ENCODE measurements around the gene FCN3.
A peak's percentile ranks its signal among the peaks of the same experiment; 100 is the strongest.

FCN3 gene

GRCh38 chr1:27359822-27360158, 14.8 kb downstream of the FCN3 start:
- ATAC-seq = no peak
- Mint-ChIP-seq H3K36me3 (peaks cover 35% of the 10 kb centered on the region), H3K9me3 (no peaks in the 10 kb centered on the region), H3K4me1 (peaks cover 52% of the 10 kb centered on the region), H3K27ac (peak overlapping the region; percentile 69), H3K4me3 (peak overlapping the region; percentile 86)
- no peak for DNase-seq (ENCODE audit: low spot score in 2 of 2)

GRCh38 chr1:27358928-27359313, 15.7 kb downstream of the FCN3 start:
- ATAC-seq (no peak), DNase-seq (ENCODE audit: low spot score in 2 of 2) (no peak)
- H3K36me3 Mint-ChIP-seq = peaks cover 38% of the 10 kb centered on the region
- peaks cover 43% of the 10 kb centered on the region for H3K4me1 Mint-ChIP-seq
- H3K27ac Mint-ChIP-seq = peak overlapping the region; percentile 69
- peak overlapping the region; percentile 86 for H3K4me3 Mint-ChIP-seq
- no peaks in the 10 kb centered on the region for H3K9me3 Mint-ChIP-seq

DNA sequence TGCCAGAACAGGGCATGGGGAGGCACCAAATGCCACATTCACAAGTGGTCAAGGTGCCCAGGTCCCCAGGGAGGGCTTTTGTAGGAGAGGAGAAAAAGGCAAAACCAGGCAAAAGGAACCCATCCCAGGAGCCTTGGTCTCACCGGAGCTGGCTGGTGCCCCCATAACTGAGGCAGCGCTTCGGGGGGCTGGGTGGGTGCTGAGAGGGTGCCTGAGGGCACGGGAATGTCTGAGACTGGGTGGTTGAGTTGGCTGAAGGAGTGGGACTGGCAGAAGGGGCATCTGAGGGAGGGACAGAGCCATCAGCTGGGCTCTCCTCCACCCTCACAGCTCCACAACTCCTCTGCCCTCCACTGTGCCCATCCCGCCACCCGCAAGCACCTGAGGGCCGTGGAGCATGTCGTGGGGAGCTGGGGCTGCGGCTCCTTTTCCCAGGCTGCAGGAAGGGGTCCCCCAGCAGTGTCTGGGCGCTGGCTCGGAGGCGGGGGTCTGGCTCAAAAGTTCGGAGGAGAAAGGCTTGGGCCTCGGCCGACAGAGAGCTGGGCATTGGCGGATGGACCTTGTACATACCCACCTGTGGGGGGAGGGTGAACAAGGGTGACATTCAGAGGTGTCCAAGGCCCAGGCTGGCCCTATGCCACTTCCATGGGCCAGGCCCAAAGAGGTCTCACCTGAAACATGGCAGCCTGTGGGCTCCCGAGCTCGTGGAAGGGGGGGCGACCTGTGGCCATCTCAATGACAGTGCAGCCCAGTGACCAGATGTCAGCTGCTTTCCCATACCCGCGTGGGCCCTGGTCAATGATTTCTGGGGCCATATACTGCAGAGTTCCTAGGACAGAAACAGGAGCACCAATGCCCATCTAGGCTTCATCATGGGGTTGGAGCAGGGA, 16.3 kb downstream of the FCN3 start:
- Mint-ChIP-seq H3K27ac (peak overlapping the region; percentile 83), H3K9me3 (no peaks in the 10 kb centered on the region), H3K4me3 (peak overlapping the region; percentile 86), H3K36me3 (peaks cover 43% of the 10 kb centered on the region), H3K4me1 (peaks cover 43% of the 10 kb centered on the region)
- ATAC-seq (no peak), DNase-seq (ENCODE audit: low spot score in 2 of 2) (no peak)

DNA sequence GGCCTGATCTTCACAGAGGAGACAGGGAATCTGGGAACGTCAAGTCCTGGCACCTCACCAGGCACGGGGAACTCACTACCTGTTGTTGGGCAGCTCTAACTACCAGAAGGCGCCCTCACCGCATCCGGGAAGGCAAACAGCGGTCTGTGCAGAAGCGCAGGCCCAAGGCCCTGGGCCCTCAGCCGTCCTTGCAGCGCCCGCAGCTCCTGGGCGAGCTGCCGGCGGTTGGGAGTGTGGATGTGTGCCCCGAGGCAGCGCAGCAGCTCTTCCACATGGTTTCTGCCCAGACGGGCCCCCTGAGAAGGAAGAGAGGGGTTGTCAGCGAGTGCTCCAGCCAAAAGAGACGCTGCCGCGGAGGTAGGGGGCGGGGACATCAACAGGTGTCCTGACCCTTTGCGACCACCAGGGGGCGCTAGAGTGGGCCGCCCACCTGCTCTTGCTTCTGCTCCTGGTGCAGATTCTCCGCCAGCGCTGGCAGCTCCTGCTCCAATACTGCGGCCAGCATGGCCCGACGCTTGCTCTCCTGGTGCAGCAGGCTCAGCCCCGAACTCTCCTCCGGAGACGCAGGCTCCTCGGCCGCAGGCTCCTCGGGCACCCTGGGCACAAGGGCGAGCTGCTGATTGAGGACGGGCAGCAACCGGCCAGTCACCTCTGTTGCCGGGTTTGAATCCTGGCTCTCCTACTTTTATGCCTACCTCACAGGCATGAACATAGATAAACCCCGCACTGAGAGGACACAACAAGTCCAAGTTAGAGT, 17.2 kb downstream of the FCN3 start:
- no peaks in the 10 kb centered on the region for H3K9me3 Mint-ChIP-seq
- ATAC-seq (peak; percentile 56), DNase-seq (ENCODE audit: low spot score in 2 of 2) (peak; percentile 77 to 92)
- H3K4me3 Mint-ChIP-seq = peak overlapping the region; percentile 86
- peaks cover 43% of the 10 kb centered on the region for H3K4me1 Mint-ChIP-seq
- H3K27ac Mint-ChIP-seq = peak overlapping the region; percentile 83
- H3K36me3 Mint-ChIP-seq = peaks cover 43% of the 10 kb centered on the region

GRCh38 chr1:27356619-27357280, 17.9 kb downstream of the FCN3 start:
- Mint-ChIP-seq H3K27ac (peak overlapping the region; percentile 83), H3K4me1 (peaks cover 43% of the 10 kb centered on the region), H3K36me3 (peaks cover 47% of the 10 kb centered on the region), H3K4me3 (peak overlapping the region; percentile 86), H3K9me3 (no peaks in the 10 kb centered on the region)
- DNase-seq (ENCODE audit: low spot score in 2 of 2) (peak; percentile 46 to 78), ATAC-seq (peak; percentile 86)

DNA sequence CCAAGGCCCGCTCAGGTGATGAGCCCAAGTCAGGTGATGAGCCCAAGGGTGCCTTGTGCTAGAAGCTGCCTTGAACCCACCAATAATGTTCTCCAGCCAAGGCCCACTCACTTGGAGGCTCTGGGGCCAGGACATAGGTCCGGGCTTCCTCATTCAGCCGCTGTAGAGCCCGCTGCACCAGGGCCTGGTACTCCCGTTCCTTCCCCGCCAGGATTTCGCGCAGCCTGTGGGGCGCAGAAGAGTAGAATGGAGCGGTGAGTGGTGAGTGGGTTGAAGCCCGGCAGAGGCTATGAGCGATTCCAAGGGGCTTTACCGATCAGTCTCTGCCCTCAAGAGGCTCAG, 18.4 kb downstream of the FCN3 start:
- Mint-ChIP-seq H3K27ac (peak overlapping the region; percentile 83), H3K4me1 (peaks cover 43% of the 10 kb centered on the region), H3K36me3 (peaks cover 52% of the 10 kb centered on the region), H3K4me3 (peak overlapping the region; percentile 86), H3K9me3 (no peaks in the 10 kb centered on the region)
- DNase-seq (ENCODE audit: low spot score in 2 of 2) = no peak
- no peak for ATAC-seq

- H3K27ac Mint-ChIP-seq = peak overlapping the region; percentile 83
- DNase-seq (ENCODE audit: low spot score in 2 of 2) = no peak
- peak overlapping the region; percentile 86 for H3K4me3 Mint-ChIP-seq
- peaks cover 55% of the 10 kb centered on the region for H3K36me3 Mint-ChIP-seq
- no peak for ATAC-seq
- peaks cover 43% of the 10 kb centered on the region for H3K4me1 Mint-ChIP-seq
- H3K9me3 Mint-ChIP-seq = no peaks in the 10 kb centered on the region
These were observed 18.9 kb downstream of the FCN3 start for GRCh38 chr1:27355683-27356082.

- Mint-ChIP-seq H3K4me3 (no peak overlapping the region), H3K4me1 (peaks cover 31% of the 10 kb centered on the region), H3K27ac (peak overlapping the region; percentile 58), H3K9me3 (no peaks in the 10 kb centered on the region), H3K36me3 (peaks cover 61% of the 10 kb centered on the region)
- DNase-seq (ENCODE audit: low spot score in 2 of 2) (no peak), ATAC-seq (no peak)
These were observed 21.0 kb downstream of the FCN3 start for GRCh38 chr1:27353629-27354028.

DNA sequence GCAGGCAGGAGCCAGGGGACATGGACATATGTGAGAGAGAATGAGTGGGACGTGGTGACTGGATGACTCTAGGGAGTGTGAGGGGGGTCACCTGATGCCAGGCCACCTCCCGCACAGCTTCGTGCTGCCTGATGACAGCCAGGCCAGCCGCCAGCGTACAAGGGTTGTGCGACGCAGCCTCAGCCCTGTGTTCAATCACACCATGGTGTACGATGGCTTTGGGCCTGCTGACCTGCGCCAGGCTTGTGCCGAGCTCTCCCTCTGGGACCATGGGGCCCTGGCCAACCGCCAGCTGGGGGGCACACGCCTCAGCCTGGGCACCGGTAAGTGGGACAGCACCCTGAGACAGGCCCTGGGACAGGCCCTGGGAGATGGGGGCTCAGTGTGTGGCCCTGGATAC, 21.5 kb downstream of the FCN3 start:
- peak overlapping the region; percentile 58 for H3K27ac Mint-ChIP-seq
- no peaks in the 10 kb centered on the region for H3K9me3 Mint-ChIP-seq
- peaks cover 31% of the 10 kb centered on the region for H3K4me1 Mint-ChIP-seq
- DNase-seq (ENCODE audit: low spot score in 2 of 2) = no peak
- no peak for ATAC-seq
- H3K4me3 Mint-ChIP-seq = no peak overlapping the region
- peaks cover 61% of the 10 kb centered on the region for H3K36me3 Mint-ChIP-seq

GRCh38 chr1:27351541-27352107, 23.0 kb downstream of the FCN3 start:
- Mint-ChIP-seq H3K4me3 (no peak overlapping the region), H3K36me3 (peaks cover 59% of the 10 kb centered on the region), H3K27ac (peak overlapping the region; percentile 72), H3K4me1 (peaks cover 28% of the 10 kb centered on the region), H3K9me3 (no peaks in the 10 kb centered on the region)
- DNase-seq (ENCODE audit: low spot score in 2 of 2) (no peak), ATAC-seq (no peak)

GRCh38 chr1:27350663-27351540, 23.7 kb downstream of the FCN3 start:
- H3K27ac Mint-ChIP-seq = peak overlapping the region; percentile 72
- DNase-seq (ENCODE audit: low spot score in 2 of 2) (no peak), ATAC-seq (no peak)
- H3K4me3 Mint-ChIP-seq = no peak overlapping the region
- peaks cover 33% of the 10 kb centered on the region for H3K4me1 Mint-ChIP-seq
- peaks cover 59% of the 10 kb centered on the region for H3K36me3 Mint-ChIP-seq
- no peaks in the 10 kb centered on the region for H3K9me3 Mint-ChIP-seq

DNA sequence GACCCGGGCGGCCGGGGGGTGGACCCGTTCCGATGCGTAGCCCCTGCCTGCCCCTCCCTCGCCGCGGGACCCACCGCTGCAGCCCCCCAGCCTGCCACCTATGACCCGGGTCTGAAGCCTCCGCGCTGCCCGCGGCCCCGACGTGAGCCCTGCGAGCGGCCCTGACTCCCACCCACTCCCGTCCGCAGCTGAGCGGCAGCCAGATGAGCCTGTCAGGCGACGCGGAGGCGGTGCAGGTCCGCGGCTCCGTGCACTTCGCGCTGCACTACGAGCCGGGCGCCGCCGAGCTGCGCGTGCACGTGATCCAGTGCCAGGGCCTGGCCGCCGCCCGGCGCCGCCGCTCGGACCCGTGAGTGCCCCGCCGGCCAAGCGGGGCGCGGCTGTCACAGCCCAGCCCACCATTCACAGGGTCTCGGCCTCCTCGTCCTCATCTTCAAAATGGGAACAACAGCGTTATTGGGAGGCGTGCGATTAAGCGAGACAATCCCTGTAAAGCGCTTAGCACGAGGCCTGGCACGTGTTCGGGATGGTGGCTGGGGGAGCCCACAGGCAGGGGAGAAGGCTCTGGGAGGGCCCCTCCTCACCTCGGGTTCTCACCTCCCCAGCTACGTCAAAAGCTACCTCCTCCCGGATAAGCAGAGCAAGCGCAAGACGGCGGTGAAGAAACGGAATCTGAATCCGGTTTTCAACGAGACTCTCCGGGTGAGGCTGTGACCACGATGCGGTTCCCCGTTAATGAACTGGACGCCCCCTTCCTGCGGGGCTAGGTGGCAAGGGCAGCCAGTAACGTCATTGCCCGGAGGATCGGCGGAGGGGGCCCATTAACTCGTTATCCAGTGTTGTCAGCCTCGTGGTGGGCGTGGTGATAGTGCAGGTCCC, 24.6 kb downstream of the FCN3 start:
- Mint-ChIP-seq H3K9me3 (no peaks in the 10 kb centered on the region), H3K4me1 (peaks cover 31% of the 10 kb centered on the region), H3K36me3 (peaks cover 54% of the 10 kb centered on the region), H3K4me3 (no peak overlapping the region), H3K27ac (no peak overlapping the region)
- no peak for DNase-seq (ENCODE audit: low spot score in 2 of 2)
- peak; percentile 50 for ATAC-seq

GRCh38 chr1:27348861-27349783, 25.5 kb downstream of the FCN3 start:
- Mint-ChIP-seq H3K9me3 (no peaks in the 10 kb centered on the region), H3K36me3 (peaks cover 49% of the 10 kb centered on the region), H3K4me3 (peak overlapping the region; percentile 50), H3K4me1 (peaks cover 35% of the 10 kb centered on the region), H3K27ac (peak overlapping the region; percentile 84)
- DNase-seq (ENCODE audit: low spot score in 2 of 2) = no peak
- peak; percentile 70 for ATAC-seq
